GM19397 (cell line): Measurements from ENCODE around the gene JAG1.
"Not testable (repeated sequence)": the region's sequence is repeated elsewhere in the genome, so short reads cannot be mapped to it uniquely, and the experiment has no call there.

Experiments
- ATAC-seq: cut with Tn5 transposase; IDR thresholded peaks from one replicate; pipeline ENCODE4 v1.9.1; 2021; ENCODE audit warnings: mild to moderate bottlenecking, moderate library complexity; ENCODE audit not compliant: unreplicated experiment

Gene JAG1

GRCh38 chr20:10590446-10590845 lies 83.4 kb downstream of the JAG1 start:
- not testable (repeated sequence) for ATAC-seq
